Body of pancreas (tissue), 4 donors: ENCODE data around the gene IL17C.

Source experiments
- CTCF ChIP-seq, 7 experiments: fragments of 450-650 bp in 4 of 7; fragments of 200-600 bp in 3 of 7; sonication (generic) in 3 of 7; IDR thresholded peaks; one replicate each; pipeline ENCODE4 v1.5.1; 2016 to 2019; ENCODE audit warnings: antibody characterized with exemption in 7 of 7
- POLR2A ChIP-seq, 3 donors: fragments of 450-650 bp; IDR thresholded peaks; one replicate each; pipeline ENCODE4 v1.6.1; 2016; ENCODE audit warnings: antibody characterized with exemption in 3 of 3, mild to moderate bottlenecking in 2 of 3

- TF ChIP-seq CTCF (IDR thresholded peaks at IDR 0.05), result no peak
- TF ChIP-seq POLR2A (IDR thresholded peaks at IDR 0.05), result no peak
Observed at GRCh38 chr16:88624481-88624880, 13.9 kb upstream of the IL17C start.
